Activated naive CD4-positive, alpha-beta T cell treated with anti-CD3 and anti-CD28 coated beads, Interleukin-2, amount 10 ng/mL, durations not matched to agents 7 days and 5 days (primary cell): ENCODE results near the gene ENPP7.
"Not testable (repeated sequence)": the region's sequence is repeated elsewhere in the genome, so short reads cannot be mapped to it uniquely, and the experiment has no call there.

Experiments used
- CTCF ChIA-PET: fragments of 350-600 bp; sonication (Branson Sonifier 250); formaldehyde crosslinking; loops from one replicate; lab custom pipeline; 2021; ENCODE audit warnings: antibody characterized with exemption; lab: Charles Lee
- DNase-seq: peaks from one replicate; pipeline ENCODE4 v3.0.0-alpha.2; 2020
- H3K27ac Mint-ChIP-seq: one replicate; pipeline ENCODE4 v1.8.0; 2021; ENCODE audit warnings: mild to moderate bottlenecking, moderate library complexity, mixed read lengths
- H3K27me3 Mint-ChIP-seq: one replicate; pipeline ENCODE4 v1.8.0; 2021; ENCODE audit warnings: mild to moderate bottlenecking, mixed read lengths
- H3K36me3 Mint-ChIP-seq: one replicate; pipeline ENCODE4 v1.8.0; 2021; ENCODE audit warnings: mixed read lengths
- H3K4me1 Mint-ChIP-seq: one replicate; pipeline ENCODE4 v1.8.0; 2021; ENCODE audit warnings: mixed read lengths
- H3K4me3 Mint-ChIP-seq: one replicate; pipeline ENCODE4 v1.8.0; 2021; ENCODE audit warnings: mild to moderate bottlenecking, moderate library complexity, mixed read lengths
- H3K9me3 Mint-ChIP-seq: one replicate; pipeline ENCODE4 v1.8.0; 2021; ENCODE audit warnings: mixed read lengths

Gene ENPP7

DNA sequence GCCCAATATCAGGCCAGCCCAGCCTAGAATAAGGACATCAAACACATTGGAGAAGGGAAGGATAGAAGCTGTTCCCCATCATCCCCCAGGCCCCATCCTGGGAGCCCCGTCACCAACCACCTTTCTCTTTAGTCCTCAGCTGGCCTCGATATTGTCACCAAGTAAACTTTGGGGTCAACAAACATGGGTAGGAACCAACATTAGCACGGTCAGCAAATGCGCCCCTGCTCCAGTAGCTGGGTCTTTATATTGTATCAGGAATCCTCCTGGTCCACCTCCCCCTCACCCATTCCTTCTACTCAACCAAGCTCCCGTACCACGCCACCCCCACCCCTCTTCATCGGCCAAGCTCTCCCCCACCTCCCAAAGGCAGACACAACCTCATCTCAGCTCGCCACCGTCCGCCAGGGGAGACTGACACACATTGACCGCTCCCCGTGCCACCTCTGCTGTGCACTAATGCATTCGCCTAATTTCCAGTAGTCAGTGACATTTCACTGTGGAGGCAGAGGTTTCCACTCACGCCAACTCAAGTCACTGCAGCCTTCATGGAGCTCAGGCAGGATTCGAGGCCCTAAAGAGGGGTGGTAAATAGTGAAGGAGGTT, 26.5 kb downstream of the ENPP7 start:
- no peak overlapping the region for H3K4me3 Mint-ChIP-seq
- H3K4me1 Mint-ChIP-seq: no peaks in the 10 kb centered on the region
- peaks cover 53% of the 10 kb centered on the region for H3K27me3 Mint-ChIP-seq
- no peaks in the 10 kb centered on the region for H3K36me3 Mint-ChIP-seq
- no peak overlapping the region for H3K27ac Mint-ChIP-seq
- CTCF ChIA-PET: interaction anchor here (0.8 kb wide), 1 partner anchor 11 kb away, joined by 4 read pairs; no protein-coding TSS in a partner anchor
- H3K9me3 Mint-ChIP-seq: no peaks in the 10 kb centered on the region
- DNase-seq: no peak

DNA sequence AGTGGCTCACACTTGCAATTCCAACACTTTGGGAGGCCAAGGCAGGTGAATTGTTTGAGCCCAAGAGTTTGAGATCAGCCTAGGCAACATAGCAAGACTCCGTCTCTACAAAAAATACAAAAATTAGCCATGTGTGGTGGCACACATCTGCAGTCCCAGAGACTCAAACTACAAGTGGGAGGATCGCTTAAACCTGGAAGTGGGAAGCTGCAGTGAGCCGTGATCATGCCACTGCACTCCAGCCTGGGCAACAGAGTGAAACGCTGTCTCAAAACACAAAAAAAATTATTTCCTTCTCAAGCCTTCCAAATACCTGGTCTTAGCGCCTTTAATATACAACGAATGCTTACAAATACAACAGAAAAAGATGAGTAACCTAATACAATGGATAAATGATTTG, 27.5 kb downstream of the ENPP7 start:
- Mint-ChIP-seq H3K27ac (no peak overlapping the region), H3K27me3 (peaks cover 47% of the 10 kb centered on the region), H3K36me3 (no peaks in the 10 kb centered on the region), H3K4me3 (no peak overlapping the region), H3K4me1 (no peaks in the 10 kb centered on the region), H3K9me3 (no peaks in the 10 kb centered on the region)
- CTCF ChIA-PET: interaction anchor here (1.3 kb wide), 1 partner anchor 19 kb away, joined by 4 read pairs; no protein-coding TSS in a partner anchor
- DNase-seq: no peak

DNA sequence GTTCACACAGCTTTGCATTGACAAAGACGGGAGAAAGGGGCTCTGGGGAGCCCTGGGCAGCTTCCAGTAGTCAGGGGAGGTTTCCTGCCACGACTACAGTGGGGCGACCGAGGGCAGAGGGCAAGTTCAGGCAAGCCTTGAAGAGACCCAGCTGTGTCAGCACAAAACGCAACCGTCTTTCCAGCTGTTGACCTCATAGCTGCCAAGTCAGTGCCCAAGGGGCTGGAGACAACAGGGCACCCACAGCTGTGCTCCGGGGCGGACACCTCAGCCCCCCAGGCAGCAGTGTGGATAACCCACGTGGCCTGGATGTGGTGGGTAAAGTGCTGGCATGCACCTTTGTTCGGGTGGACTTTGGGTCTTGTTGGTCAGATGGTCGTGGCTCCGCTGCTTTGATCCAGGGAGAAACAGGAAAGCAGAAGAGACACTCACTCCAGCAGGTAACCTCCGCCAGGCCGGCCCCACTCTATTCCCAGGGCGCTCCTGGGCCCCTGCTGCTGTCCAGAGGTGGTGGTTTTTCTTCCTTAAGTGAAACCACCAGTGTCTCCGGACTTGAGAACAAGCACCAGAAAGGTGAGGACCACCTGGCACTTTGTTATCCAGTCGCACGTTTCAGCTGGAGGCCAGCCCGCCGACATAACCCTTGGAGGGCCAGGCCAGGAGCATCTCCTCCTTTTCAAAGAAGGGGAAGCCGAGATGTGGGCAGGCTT, 29.6 kb downstream of the ENPP7 start:
- DNase-seq: no peak
- Mint-ChIP-seq H3K4me1 (no peaks in the 10 kb centered on the region), H3K27me3 (peaks cover 36% of the 10 kb centered on the region), H3K4me3 (no peak overlapping the region), H3K27ac (no peak overlapping the region), H3K36me3 (no peaks in the 10 kb centered on the region), H3K9me3 (no peaks in the 10 kb centered on the region)
- CTCF ChIA-PET: no interaction called here

DNA sequence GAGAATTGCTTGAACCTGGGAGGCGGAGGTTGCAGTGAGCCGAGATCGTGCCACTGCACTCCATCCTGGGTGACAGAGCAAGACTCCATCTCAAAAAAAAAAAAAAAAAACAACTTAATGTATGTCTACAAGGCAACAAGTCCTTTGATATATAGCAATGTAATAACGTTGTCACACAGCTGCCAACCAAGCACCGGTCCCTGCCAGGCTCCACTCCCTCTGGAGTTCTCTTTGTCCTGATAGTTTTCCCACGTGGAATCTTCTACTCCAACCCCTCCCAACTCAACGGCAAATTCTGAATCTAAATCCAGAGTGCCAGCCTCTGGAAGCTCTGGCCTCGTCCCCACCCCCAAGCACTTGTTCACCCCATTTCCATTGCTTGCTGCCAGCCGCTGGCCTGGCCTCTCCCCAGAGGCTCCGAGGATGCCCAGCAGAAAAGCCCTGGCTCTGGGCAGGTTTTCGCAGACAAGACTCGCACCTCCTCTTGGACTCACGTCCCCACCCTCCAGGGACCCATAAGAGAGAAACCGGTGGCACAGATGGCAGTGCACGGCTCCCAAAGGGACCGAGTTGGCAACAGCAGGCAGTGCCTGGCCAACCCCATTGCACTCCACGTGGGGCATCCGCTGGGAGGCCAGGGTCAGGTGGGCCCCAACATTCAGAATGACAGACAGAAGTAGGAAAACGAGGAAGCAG, 31.3 kb downstream of the ENPP7 start:
- no peak for DNase-seq
- peaks cover 32% of the 10 kb centered on the region for H3K27me3 Mint-ChIP-seq
- H3K27ac Mint-ChIP-seq: no peak overlapping the region
- no peaks in the 10 kb centered on the region for H3K36me3 Mint-ChIP-seq
- no peak overlapping the region for H3K4me3 Mint-ChIP-seq
- CTCF ChIA-PET: no interaction called here
- H3K4me1 Mint-ChIP-seq: no peaks in the 10 kb centered on the region
- H3K9me3 Mint-ChIP-seq: no peaks in the 10 kb centered on the region

DNA sequence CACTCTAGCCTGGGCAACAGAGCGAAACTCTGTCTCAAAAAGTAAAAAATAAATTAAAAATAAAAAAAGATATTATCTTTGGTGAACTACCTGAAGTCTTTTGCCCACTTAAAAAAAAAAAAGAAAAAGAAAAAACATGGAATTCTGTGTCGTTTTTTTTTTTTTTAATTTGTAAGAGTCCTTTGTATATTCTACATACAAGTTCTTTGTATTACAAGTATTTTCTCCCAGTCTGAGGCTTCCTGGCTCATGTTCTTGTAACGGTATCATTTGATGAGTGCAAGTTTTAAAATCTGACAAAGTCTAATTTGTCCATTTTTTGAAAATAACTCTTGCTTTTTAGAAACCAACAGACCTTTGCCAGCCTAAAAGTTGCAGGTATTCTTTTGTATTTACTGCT, 35.0 kb downstream of the ENPP7 start:
- Mint-ChIP-seq H3K9me3 (no peaks in the 10 kb centered on the region), H3K4me1 (no peaks in the 10 kb centered on the region), H3K4me3 (no peak overlapping the region), H3K27me3 (peaks cover 45% of the 10 kb centered on the region), H3K36me3 (no peaks in the 10 kb centered on the region), H3K27ac (no peak overlapping the region)
- CTCF ChIA-PET: no interaction called here
- DNase-seq: no peak

DNA sequence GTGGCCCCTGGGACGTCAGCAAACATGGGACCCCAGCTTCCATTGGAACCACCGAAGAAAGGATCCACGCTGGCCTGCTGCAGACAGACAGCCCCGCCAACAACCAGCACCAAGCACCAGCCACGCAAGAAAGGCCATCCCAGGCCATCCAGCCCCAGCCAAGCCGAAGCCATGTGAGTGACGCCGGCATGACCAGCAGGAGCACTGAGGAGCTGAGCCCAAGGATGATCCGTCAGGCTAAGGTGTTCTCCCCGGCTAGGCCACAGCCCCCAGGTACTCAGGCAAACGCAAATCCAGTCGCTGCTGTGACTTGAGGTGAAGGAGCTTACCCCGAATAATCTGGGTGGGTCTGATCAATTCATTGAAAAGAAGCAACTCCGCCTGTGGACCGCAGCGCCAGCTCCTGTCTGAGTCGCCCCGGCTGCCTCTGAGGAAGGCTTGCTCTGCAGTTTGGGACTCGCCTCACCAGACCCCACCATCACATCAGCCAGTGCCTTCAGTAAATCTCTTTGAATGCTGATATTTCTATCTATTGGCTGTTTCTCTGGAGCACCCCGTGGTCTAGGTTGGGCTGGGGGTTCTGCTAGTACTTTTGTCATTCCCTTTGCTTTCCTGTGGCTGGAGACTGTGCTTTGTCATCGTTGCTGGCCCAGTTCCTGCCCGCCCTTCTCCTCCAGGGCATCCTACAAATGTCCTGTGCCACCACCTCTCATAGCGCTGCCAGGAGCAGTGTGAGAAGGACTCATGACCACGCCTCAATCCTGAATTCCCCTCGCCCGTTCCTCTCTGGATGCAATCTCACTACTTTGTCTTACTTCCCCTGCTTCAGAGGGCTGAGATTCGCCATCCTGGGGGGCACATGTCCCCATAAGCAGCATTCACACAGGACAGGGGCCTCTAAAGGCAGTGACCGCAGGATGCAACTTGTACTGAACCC, 39.1 kb downstream of the ENPP7 start:
- no peaks in the 10 kb centered on the region for H3K4me1 Mint-ChIP-seq
- no peak overlapping the region for H3K27ac Mint-ChIP-seq
- DNase-seq: no peak
- H3K27me3 Mint-ChIP-seq: peaks cover 77% of the 10 kb centered on the region
- H3K4me3 Mint-ChIP-seq: no peak overlapping the region
- CTCF ChIA-PET: no interaction called here
- no peaks in the 10 kb centered on the region for H3K36me3 Mint-ChIP-seq
- no peaks in the 10 kb centered on the region for H3K9me3 Mint-ChIP-seq

DNA sequence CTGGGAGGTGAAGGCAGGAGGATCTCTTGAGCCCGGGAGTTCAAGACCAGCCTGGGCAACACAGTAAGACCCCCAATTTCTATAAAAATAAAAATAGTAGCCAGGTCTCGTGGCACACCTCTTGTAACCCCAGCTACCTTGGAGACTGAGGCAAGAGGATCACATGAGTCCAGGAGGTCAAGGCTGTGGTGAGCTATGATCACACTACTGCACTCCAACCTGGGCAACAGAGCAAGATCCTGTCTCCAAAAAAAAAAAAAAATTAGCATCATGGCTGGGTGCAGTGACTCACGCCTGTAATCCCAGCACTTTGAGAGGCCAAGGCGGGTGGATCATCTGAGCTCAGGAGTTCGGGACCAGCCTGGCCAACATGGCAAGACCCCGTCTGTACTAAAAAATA, 40.5 kb downstream of the ENPP7 start:
- Mint-ChIP-seq H3K36me3 (no peaks in the 10 kb centered on the region), H3K9me3 (no peaks in the 10 kb centered on the region), H3K27ac (no peak overlapping the region), H3K4me1 (peaks cover under 1% of the 10 kb centered on the region), H3K27me3 (peaks cover 87% of the 10 kb centered on the region), H3K4me3 (no peak overlapping the region)
- DNase-seq: no peak
- CTCF ChIA-PET: no interaction called here

DNA sequence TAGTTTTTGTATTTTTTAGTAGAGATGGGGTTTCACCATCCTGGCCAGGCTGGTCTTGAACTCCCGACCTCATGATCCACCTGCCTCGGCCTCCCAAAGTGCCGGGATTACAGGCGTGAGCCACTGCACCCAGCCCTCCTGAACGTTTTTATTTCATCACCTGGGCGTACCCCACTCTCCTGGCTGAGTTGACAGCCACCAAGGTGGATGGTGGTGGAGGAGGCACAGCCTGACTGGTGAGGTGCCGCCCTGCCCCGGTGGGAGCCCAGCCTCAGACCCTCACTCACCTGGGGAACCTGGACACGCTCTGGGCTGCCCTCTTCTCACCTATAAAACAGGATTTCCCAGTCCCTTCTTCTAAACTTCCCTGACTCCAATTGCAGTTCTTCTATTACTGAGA, 42.0 kb downstream of the ENPP7 start:
- H3K27ac Mint-ChIP-seq, DNase-seq, H3K9me3 Mint-ChIP-seq, H3K4me3 Mint-ChIP-seq, H3K36me3 Mint-ChIP-seq, CTCF ChIA-PET: not testable (repeated sequence)
- H3K4me1 Mint-ChIP-seq: peaks cover 13% of the 10 kb centered on the region
- H3K27me3 Mint-ChIP-seq: peaks cover 94% of the 10 kb centered on the region

DNA sequence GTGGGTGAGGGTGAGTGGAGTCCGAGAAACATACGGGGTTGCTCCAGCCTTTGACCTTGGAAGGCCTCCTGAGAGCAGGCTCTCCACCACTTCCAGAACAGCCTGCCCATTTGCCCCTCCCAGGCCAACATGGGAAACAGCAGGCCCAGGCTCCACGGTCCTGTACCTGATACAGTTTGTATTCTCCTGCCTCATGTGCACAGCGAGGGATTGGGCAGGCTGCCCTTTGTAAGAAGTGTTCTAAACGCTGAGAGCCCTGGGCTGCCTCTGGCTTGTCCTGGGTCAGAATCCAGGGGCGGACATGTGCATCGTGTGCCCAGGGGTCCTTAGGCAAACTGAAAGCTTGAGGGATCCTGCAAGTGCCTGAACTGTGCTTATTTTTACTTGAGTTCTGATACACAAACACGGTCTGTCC, 43.8 kb downstream of the ENPP7 start:
- Mint-ChIP-seq H3K27me3 (peaks cover 87% of the 10 kb centered on the region), H3K36me3 (peaks cover 4% of the 10 kb centered on the region), H3K27ac (no peak overlapping the region), H3K4me1 (peaks cover 22% of the 10 kb centered on the region), H3K9me3 (no peaks in the 10 kb centered on the region), H3K4me3 (no peak overlapping the region)
- no peak for DNase-seq
- CTCF ChIA-PET: interaction anchor here (0.8 to 1.4 kb wide), 3 partner anchors 29 to 196 kb away, joined by 3 to 4 read pairs (median 3); no protein-coding TSS in a partner anchor

DNA sequence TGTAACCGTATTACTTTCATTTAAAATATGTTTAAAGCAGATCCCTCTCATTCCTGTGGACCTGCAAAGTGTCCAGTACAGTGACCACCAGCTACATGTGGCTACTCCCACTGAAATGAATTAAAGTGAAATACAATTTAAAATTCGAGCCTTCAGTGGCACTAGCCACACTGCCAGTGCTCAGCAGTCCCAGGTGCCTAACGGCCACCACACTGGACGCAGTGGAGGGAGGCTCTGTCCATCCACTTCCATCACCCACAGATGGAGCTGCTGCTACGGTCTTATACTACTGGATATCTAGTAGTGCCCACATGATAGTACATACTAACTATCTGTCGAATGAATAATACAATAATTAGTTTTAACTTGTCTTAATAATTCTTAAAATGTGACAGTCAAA, 44.9 kb downstream of the ENPP7 start:
- Mint-ChIP-seq H3K4me3 (no peak overlapping the region), H3K4me1 (peaks cover 33% of the 10 kb centered on the region), H3K9me3 (no peaks in the 10 kb centered on the region), H3K27me3 (peaks cover 89% of the 10 kb centered on the region), H3K27ac (no peak overlapping the region), H3K36me3 (peaks cover 11% of the 10 kb centered on the region)
- CTCF ChIA-PET: interaction anchor here (0.9 to 1.4 kb wide), 2 partner anchors 14 to 34 kb away, joined by 3 to 4 read pairs; no protein-coding TSS in a partner anchor
- no peak for DNase-seq

DNA sequence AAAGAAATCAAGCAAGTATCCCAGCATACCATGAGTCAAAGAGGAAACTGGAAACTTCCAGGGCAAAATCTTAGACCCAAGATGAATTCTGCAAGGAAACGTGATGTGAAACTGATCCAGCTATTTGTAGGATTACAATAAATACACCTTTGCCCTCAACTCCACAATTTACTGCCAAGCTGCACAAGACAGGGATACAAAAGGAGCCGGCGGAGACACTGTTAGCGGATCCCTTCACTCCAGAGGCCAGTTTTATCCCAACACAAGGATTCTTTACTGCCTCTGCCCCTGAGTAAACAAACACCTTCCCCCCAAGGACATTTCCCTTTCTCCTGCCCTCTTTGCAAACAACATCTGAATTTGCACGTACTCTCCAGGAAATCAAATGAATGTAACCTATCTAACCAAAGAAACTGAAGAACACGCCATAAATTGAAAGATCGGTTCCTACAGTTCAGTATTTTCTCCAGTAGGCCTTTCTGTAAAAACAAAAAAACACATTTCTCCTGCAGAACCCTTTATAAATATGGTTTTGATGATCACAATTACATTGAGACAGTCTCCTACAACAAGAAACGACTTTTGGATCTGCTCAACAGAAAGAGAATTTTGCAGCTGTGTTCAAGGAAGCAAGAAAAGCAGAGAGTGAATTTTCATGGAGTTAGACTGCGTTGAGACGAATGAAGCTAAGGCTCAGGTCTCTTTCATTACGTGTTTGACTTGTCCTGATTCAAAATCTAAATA, 45.8 kb downstream of the ENPP7 start:
- peak overlapping the region; percentile 69 for H3K4me3 Mint-ChIP-seq
- H3K36me3 Mint-ChIP-seq: peaks cover 11% of the 10 kb centered on the region
- DNase-seq: no peak
- CTCF ChIA-PET: interaction anchor here (1.0 to 1.5 kb wide), 3 partner anchors 21 to 34 kb away, joined by 4 to 7 read pairs (median 5); partner anchors contain the start of gene CBX8
- H3K27me3 Mint-ChIP-seq: peaks cover 89% of the 10 kb centered on the region
- H3K4me1 Mint-ChIP-seq: peaks cover 38% of the 10 kb centered on the region
- H3K9me3 Mint-ChIP-seq: no peaks in the 10 kb centered on the region
- peak overlapping the region; percentile 46 for H3K27ac Mint-ChIP-seq

DNA sequence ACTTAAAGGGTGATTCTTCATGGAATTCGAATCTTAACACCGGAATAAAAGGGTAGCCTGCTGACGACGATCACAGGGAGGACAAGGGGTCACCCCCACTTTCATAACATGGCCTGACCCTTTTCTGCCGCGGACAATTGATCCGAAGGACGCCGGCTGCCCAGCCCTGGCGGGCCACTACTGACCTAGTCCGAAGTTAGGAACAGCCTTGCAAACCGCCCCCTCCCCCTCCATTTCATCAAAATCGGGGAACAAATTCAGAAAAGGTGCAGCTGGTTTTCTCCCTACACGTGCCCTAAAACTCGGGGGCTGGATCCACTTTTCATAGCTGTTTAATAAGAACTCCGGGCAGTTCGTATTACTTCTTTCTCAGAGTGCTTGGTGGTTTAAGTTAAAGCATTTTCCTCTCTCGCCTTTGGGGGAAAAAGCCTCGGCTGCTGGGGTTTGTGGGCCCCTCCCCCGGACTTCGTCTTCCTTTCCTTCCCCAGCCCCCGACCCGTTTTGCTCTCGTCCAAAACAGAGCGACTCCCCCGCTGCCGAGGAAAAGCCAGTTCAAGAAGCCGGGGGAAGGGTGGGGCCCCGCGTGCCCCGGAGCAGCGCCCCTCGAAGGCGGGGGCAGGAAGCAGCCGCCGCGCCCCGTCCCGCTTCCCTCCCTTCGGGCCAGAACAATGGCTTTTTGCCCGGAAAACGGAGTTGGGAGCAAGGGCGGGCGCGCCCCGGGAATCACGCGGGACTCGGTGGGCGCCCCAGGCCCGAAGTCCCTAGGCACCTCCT, 46.6 kb downstream of the ENPP7 start:
- peak overlapping the region; percentile 69 for H3K4me3 Mint-ChIP-seq
- DNase-seq: peak; percentile 70
- H3K27ac Mint-ChIP-seq: peak overlapping the region; percentile 46
- H3K4me1 Mint-ChIP-seq: peaks cover 44% of the 10 kb centered on the region
- CTCF ChIA-PET: interaction anchor here (1.0 to 1.5 kb wide), 3 partner anchors 20 to 35 kb away, joined by 4 to 7 read pairs (median 5); partner anchors contain the start of gene CBX8
- H3K9me3 Mint-ChIP-seq: no peaks in the 10 kb centered on the region
- H3K27me3 Mint-ChIP-seq: peaks cover 86% of the 10 kb centered on the region
- H3K36me3 Mint-ChIP-seq: peaks cover 11% of the 10 kb centered on the region
